SK-N-MC (cell line): ENCODE results near the gene SLC35F1.

Experiments
- EZH2 ChIP-seq: fragments of 200-600 bp; sonication (generic); IDR thresholded peaks from one replicate; pipeline ENCODE4 v1.6.1; 2017; ENCODE audit warnings: antibody characterized with exemption
- FOXP2 ChIP-seq: optimal IDR thresholded peaks from 2 replicates; pipeline ENCODE3; 2011; ENCODE audit warnings: mild to moderate bottlenecking, moderate library complexity; ENCODE audit not compliant: insufficient read depth; ENCODE audit errors: extremely low read length, control extremely low read depth
- POLR2AphosphoS5 ChIP-seq: IDR thresholded peaks from 2 replicates; pipeline ENCODE4 v1.6.1; 2012; ENCODE audit warnings: mild to moderate bottlenecking, low read depth, low read length, borderline replicate concordance

GRCh38 chr6:118216751-118217150 lies 309.7 kb downstream of the SLC35F1 start:
- no peak for TF ChIP-seq POLR2AphosphoS5
- TF ChIP-seq EZH2 = no peak
- no peak for TF ChIP-seq FOXP2
